GM23338 (cell line): Measurements from ENCODE around the gene TBC1D10B. TPM values are rescaled to one million over a fixed set of nuclear protein-coding genes. Genes with fewer than 3 reads are reported as not detected.

Source experiments
- ATAC-seq: fragments of 200-7000 bp; cut with Tn5 transposase; 3 replicates; pipeline ENCODE4 v1.9.1; 2020
- DNase-seq: peaks from one replicate; pipeline ENCODE4 v3.0.0-alpha.2; 2015; ENCODE audit warnings: low spot score
- H2AFZ ChIP-seq: fragments of 200-600 bp; sonication (generic); 2 replicates; pipeline ENCODE4 v1.8.0; 2016; ENCODE audit warnings: antibody characterized with exemption, mild to moderate bottlenecking, moderate library complexity
- H3F3A ChIP-seq: fragments of 200-600 bp; sonication (generic); replicated peaks from 2 replicates; pipeline ENCODE4 v1.8.0; 2017; ENCODE audit warnings: antibody characterized with exemption, mixed run types, low read depth
- H3K27ac ChIP-seq: fragments of 200-600 bp; sonication (generic); 2 replicates; pipeline ENCODE4 v1.6.1; 2016; ENCODE audit warnings: low read depth
- H3K27me3 ChIP-seq: fragments of 200-600 bp; sonication (generic); 2 replicates; pipeline ENCODE4 v1.8.0; 2016; ENCODE audit warnings: mild to moderate bottlenecking, mixed run types, moderate library complexity; ENCODE audit not compliant: insufficient read depth
- H3K36me3 ChIP-seq: fragments of 200-600 bp; sonication (generic); 2 replicates; pipeline ENCODE4 v1.8.0; 2016; ENCODE audit warnings: mild to moderate bottlenecking; ENCODE audit not compliant: insufficient read depth
- H3K4me1 ChIP-seq: fragments of 200-600 bp; sonication (generic); 2 replicates; pipeline ENCODE4 v1.8.0; 2016; ENCODE audit warnings: mild to moderate bottlenecking, moderate library complexity; ENCODE audit not compliant: insufficient read depth
- H3K4me2 ChIP-seq: fragments of 200-600 bp; sonication (generic); 2 replicates; pipeline ENCODE4 v1.7.1; 2017; ENCODE audit warnings: mixed run types
- H3K4me3 ChIP-seq: fragments of 200-600 bp; sonication (generic); 2 replicates; pipeline ENCODE4 v1.6.1; 2016; ENCODE audit warnings: mixed run types
- H3K79me2 ChIP-seq: fragments of 200-600 bp; sonication (generic); replicated peaks from 2 replicates; pipeline ENCODE4 v1.8.0; 2017; ENCODE audit warnings: mild to moderate bottlenecking; ENCODE audit not compliant: insufficient read depth
- H3K9me2 ChIP-seq: fragments of 200-600 bp; sonication (generic); 2 replicates; pipeline ENCODE4 v1.8.0; 2017; ENCODE audit not compliant: insufficient read depth
- H4K20me1 ChIP-seq: fragments of 200-600 bp; sonication (generic); replicated peaks from 2 replicates; pipeline ENCODE4 v1.8.0; 2017; ENCODE audit warnings: mild to moderate bottlenecking; ENCODE audit not compliant: insufficient read depth
- H3K27ac Mint-ChIP-seq: 2 replicates; pipeline ENCODE4 v1.8.0; 2020; ENCODE audit warnings: inconsistent platforms, mild to moderate bottlenecking, moderate library complexity, mixed read lengths
- H3K27me3 Mint-ChIP-seq: 3 replicates; pipeline ENCODE4 v1.8.0; 2022; ENCODE audit warnings: low read depth, mild to moderate bottlenecking, moderate library complexity, mixed read lengths, inconsistent platforms; ENCODE audit not compliant: insufficient read depth, poor library complexity
- H3K36me3 Mint-ChIP-seq: 3 replicates; pipeline ENCODE4 v1.8.0; 2021; ENCODE audit warnings: low read depth, mild to moderate bottlenecking, inconsistent platforms, moderate library complexity, mixed read lengths
- H3K4me1 Mint-ChIP-seq: 3 replicates; pipeline ENCODE4 v1.8.0; 2020; ENCODE audit warnings: mild to moderate bottlenecking, inconsistent platforms, mixed read lengths
- H3K4me3 Mint-ChIP-seq: 3 replicates; pipeline ENCODE4 v1.8.0; 2021; ENCODE audit warnings: moderate library complexity, mild to moderate bottlenecking, inconsistent platforms, mixed read lengths
- H3K9me3 Mint-ChIP-seq: 3 replicates; pipeline ENCODE4 v1.8.0; 2020; ENCODE audit warnings: moderate library complexity, mild to moderate bottlenecking, inconsistent platforms, mixed read lengths
- CREB1 ChIP-seq: fragments of 250-450 bp; sonication (Bioruptor Pico); IDR thresholded peaks from 2 replicates; pipeline ENCODE4 v1.5.0; 2020; ENCODE audit warnings: low read depth, mild to moderate bottlenecking, moderate library complexity
- EZH2 ChIP-seq: fragments of 200-600 bp; sonication (generic); IDR thresholded peaks from one replicate; pipeline ENCODE4 v1.8.0; 2017; ENCODE audit warnings: antibody characterized with exemption, mild to moderate bottlenecking, low read depth; ENCODE audit not compliant: unreplicated experiment
- EZH2phosphoT487 ChIP-seq: fragments of 200-600 bp; sonication (generic); IDR thresholded peaks from one replicate; pipeline ENCODE4 v1.8.1; 2018; ENCODE audit warnings: antibody characterized with exemption; ENCODE audit not compliant: unreplicated experiment
- JUNB ChIP-seq: IDR thresholded peaks from one replicate; pipeline ENCODE4 v1.6.1; 2016; ENCODE audit warnings: antibody characterized with exemption; ENCODE audit not compliant: unreplicated experiment
- NANOG ChIP-seq: IDR thresholded peaks from 2 replicates; pipeline ENCODE4 v1.6.1; 2016; ENCODE audit warnings: antibody characterized with exemption, borderline replicate concordance
- POLR2AphosphoS5 ChIP-seq: IDR thresholded peaks from 2 replicates; pipeline ENCODE4 v1.6.1; 2016; ENCODE audit warnings: antibody characterized with exemption, low read depth
- STAT1 ChIP-seq: IDR thresholded peaks from one replicate; pipeline ENCODE4 v1.6.1; 2016; ENCODE audit warnings: antibody characterized with exemption; ENCODE audit not compliant: unreplicated experiment
- ZNF114 ChIP-seq: fragments of 250-450 bp; sonication (Bioruptor Pico); IDR thresholded peaks from 2 replicates; pipeline ENCODE4 v1.5.0; 2020; ENCODE audit warnings: mild to moderate bottlenecking, moderate library complexity
- ZNF331 ChIP-seq: fragments of 250-450 bp; sonication (Bioruptor Pico); IDR thresholded peaks from 2 replicates; pipeline ENCODE4 v1.5.0; 2020; ENCODE audit warnings: low read depth, mild to moderate bottlenecking, moderate library complexity
- polyA plus RNA-seq: library from polyadenylated mRNA; unstranded; fragments of >200 nt; fragmentation: Nextera tagmentation; extraction: Ambion mirVana; gene quantifications from 2 replicates; pipeline ENCODE4 v1.2.1, GENCODE V29; 2016
- total RNA-seq: library from RNA; depleted of rRNA; stranded (reverse); fragments of >200 nt; shearing (Covaris generic); gene quantifications from 2 replicates; pipeline ENCODE4 v1.2.3, GENCODE V29; 2014
- TF ChIP-seq, protein P1 (sequence below): IDR thresholded peaks from 2 replicates; pipeline ENCODE4 v1.6.1; 2016; ENCODE audit warnings: antibody characterized with exemption
- TF ChIP-seq, protein P2 (sequence below): fragments of 250-450 bp; sonication (Bioruptor Pico); IDR thresholded peaks from 2 replicates; pipeline ENCODE4 v1.5.0; 2020; ENCODE audit warnings: mild to moderate bottlenecking, moderate library complexity
- TF ChIP-seq, protein P3 (sequence below), 2 experiments: fragments of 200-600 bp in 1 of 2; sonication (generic) in 1 of 2; conservative IDR thresholded peaks; 2 replicates each; pipeline versions ENCODE4 v1.5.1 to v1.6.1; 2016 to 2017; ENCODE audit warnings: antibody characterized with exemption in 2 of 2, low read depth in 2 of 2, mild to moderate bottlenecking in 2 of 2, moderate library complexity in 1 of 2
- TF ChIP-seq, protein P4 (sequence below): IDR thresholded peaks from one replicate; pipeline ENCODE4 v1.6.1; 2018; ENCODE audit warnings: antibody characterized with exemption; ENCODE audit not compliant: unreplicated experiment

The TBC1D10B gene
- total and polyA plus RNA-seq, 2 experiments from 2014 or later, result 13.3 to 30.8 TPM

DNA sequence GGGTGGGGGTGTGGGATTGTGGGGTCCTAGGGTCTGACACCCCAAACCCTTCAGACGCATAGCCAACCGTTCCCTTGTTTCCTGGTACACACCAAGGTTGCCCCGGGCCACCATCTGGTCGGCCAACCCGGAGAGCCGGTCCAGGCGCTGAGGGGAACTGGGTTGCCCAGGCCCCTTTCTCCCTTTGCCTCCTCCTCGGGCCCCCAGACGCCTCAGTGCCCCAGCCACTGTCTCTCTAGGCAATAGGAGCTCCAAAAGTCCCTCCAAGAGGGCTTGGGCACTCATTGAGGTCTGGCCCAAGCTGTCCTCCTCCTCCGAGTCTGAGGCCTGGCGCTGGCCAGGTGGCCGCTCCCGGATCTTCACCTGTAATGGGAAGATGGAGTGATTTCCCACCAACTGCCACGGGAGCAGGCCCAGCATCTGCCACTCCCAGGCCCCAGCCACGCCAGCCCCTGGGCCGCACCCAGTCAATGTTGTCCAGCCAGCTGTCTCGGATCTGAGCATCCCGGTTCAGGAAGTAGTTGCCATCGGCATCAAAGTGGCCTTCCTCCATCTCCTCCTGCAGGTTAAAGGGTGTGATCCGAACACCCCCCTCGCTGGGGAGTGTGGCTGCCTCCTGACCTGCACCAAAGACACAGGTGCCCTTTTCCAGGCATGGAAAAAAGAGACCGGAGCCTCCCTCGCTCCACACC is 16.7 kb downstream of the TBC1D10B start:
- no peak overlapping the region for H3K27ac ChIP-seq

More for the DNA sequence above, 16.7 kb downstream of the TBC1D10B start:
- H3K4me1 Mint-ChIP-seq, result peaks cover 21% of the 10 kb centered on the region
- 0 out of 2 replicates have a peak, but pooled peaks cover 12% of the 10 kb centered on the region for H3F3A ChIP-seq
- no peak overlapping the region for H2AFZ ChIP-seq
- TF ChIP-seq ZNF331 (no peak), JUNB (no peak), CREB1 (CRISPR knock-in tag) (no peak), NANOG (no peak), EZH2phosphoT487 (no peak), ZNF114 (CRISPR knock-in tag) (no peak), POLR2AphosphoS5 (no peak), EZH2 (no peak), STAT1 (no peak)
- TF ChIP-seq, protein P1, sequence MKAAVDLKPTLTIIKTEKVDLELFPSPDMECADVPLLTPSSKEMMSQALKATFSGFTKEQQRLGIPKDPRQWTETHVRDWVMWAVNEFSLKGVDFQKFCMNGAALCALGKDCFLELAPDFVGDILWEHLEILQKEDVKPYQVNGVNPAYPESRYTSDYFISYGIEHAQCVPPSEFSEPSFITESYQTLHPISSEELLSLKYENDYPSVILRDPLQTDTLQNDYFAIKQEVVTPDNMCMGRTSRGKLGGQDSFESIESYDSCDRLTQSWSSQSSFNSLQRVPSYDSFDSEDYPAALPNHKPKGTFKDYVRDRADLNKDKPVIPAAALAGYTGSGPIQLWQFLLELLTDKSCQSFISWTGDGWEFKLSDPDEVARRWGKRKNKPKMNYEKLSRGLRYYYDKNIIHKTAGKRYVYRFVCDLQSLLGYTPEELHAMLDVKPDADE, result no peak
- TF ChIP-seq, protein P2, sequence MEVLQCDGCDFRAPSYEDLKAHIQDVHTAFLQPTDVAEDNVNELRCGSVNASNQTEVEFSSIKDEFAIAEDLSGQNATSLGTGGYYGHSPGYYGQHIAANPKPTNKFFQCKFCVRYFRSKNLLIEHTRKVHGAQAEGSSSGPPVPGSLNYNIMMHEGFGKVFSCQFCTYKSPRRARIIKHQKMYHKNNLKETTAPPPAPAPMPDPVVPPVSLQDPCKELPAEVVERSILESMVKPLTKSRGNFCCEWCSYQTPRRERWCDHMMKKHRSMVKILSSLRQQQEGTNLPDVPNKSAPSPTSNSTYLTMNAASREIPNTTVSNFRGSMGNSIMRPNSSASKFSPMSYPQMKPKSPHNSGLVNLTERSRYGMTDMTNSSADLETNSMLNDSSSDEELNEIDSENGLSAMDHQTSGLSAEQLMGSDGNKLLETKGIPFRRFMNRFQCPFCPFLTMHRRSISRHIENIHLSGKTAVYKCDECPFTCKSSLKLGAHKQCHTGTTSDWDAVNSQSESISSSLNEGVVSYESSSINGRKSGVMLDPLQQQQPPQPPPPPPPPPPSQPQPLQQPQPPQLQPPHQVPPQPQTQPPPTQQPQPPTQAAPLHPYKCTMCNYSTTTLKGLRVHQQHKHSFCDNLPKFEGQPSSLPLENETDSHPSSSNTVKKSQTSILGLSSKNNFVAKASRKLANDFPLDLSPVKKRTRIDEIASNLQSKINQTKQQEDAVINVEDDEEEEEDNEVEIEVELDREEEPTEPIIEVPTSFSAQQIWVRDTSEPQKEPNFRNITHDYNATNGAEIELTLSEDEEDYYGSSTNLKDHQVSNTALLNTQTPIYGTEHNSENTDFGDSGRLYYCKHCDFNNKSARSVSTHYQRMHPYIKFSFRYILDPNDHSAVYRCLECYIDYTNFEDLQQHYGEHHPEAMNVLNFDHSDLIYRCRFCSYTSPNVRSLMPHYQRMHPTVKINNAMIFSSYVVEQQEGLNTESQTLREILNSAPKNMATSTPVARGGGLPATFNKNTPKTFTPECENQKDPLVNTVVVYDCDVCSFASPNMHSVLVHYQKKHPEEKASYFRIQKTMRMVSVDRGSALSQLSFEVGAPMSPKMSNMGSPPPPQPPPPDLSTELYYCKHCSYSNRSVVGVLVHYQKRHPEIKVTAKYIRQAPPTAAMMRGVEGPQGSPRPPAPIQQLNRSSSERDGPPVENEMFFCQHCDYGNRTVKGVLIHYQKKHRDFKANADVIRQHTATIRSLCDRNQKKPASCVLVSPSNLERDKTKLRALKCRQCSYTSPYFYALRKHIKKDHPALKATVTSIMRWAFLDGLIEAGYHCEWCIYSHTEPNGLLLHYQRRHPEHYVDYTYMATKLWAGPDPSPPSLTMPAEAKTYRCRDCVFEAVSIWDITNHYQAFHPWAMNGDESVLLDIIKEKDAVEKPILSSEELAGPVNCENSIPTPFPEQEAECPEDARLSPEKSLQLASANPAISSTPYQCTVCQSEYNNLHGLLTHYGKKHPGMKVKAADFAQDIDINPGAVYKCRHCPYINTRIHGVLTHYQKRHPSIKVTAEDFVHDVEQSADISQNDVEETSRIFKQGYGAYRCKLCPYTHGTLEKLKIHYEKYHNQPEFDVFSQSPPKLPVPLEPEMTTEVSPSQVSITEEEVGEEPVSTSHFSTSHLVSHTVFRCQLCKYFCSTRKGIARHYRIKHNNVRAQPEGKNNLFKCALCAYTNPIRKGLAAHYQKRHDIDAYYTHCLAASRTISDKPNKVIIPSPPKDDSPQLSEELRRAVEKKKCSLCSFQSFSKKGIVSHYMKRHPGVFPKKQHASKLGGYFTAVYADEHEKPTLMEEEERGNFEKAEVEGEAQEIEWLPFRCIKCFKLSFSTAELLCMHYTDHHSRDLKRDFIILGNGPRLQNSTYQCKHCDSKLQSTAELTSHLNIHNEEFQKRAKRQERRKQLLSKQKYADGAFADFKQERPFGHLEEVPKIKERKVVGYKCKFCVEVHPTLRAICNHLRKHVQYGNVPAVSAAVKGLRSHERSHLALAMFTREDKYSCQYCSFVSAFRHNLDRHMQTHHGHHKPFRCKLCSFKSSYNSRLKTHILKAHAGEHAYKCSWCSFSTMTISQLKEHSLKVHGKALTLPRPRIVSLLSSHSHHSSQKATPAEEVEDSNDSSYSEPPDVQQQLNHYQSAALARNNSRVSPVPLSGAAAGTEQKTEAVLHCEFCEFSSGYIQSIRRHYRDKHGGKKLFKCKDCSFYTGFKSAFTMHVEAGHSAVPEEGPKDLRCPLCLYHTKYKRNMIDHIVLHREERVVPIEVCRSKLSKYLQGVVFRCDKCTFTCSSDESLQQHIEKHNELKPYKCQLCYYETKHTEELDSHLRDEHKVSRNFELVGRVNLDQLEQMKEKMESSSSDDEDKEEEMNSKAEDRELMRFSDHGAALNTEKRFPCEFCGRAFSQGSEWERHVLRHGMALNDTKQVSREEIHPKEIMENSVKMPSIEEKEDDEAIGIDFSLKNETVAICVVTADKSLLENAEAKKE (CRISPR knock-in tag), result no peak
- TF ChIP-seq, protein P3, sequence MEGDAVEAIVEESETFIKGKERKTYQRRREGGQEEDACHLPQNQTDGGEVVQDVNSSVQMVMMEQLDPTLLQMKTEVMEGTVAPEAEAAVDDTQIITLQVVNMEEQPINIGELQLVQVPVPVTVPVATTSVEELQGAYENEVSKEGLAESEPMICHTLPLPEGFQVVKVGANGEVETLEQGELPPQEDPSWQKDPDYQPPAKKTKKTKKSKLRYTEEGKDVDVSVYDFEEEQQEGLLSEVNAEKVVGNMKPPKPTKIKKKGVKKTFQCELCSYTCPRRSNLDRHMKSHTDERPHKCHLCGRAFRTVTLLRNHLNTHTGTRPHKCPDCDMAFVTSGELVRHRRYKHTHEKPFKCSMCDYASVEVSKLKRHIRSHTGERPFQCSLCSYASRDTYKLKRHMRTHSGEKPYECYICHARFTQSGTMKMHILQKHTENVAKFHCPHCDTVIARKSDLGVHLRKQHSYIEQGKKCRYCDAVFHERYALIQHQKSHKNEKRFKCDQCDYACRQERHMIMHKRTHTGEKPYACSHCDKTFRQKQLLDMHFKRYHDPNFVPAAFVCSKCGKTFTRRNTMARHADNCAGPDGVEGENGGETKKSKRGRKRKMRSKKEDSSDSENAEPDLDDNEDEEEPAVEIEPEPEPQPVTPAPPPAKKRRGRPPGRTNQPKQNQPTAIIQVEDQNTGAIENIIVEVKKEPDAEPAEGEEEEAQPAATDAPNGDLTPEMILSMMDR (conservative IDR thresholded peaks at IDR 0.05; ENCODE audit: low read depth in 2 of 2), result no peak
- TF ChIP-seq, protein P4, sequence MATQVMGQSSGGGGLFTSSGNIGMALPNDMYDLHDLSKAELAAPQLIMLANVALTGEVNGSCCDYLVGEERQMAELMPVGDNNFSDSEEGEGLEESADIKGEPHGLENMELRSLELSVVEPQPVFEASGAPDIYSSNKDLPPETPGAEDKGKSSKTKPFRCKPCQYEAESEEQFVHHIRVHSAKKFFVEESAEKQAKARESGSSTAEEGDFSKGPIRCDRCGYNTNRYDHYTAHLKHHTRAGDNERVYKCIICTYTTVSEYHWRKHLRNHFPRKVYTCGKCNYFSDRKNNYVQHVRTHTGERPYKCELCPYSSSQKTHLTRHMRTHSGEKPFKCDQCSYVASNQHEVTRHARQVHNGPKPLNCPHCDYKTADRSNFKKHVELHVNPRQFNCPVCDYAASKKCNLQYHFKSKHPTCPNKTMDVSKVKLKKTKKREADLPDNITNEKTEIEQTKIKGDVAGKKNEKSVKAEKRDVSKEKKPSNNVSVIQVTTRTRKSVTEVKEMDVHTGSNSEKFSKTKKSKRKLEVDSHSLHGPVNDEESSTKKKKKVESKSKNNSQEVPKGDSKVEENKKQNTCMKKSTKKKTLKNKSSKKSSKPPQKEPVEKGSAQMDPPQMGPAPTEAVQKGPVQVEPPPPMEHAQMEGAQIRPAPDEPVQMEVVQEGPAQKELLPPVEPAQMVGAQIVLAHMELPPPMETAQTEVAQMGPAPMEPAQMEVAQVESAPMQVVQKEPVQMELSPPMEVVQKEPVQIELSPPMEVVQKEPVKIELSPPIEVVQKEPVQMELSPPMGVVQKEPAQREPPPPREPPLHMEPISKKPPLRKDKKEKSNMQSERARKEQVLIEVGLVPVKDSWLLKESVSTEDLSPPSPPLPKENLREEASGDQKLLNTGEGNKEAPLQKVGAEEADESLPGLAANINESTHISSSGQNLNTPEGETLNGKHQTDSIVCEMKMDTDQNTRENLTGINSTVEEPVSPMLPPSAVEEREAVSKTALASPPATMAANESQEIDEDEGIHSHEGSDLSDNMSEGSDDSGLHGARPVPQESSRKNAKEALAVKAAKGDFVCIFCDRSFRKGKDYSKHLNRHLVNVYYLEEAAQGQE, result no peak
- H3K4me3 ChIP-seq, result peak overlapping the region; percentile 100
- no peak overlapping the region for H3K27ac Mint-ChIP-seq
- H3K4me2 ChIP-seq, result peak overlapping the region; percentile 100
- peaks cover 19% of the 10 kb centered on the region for H3K27me3 Mint-ChIP-seq
- H3K36me3 Mint-ChIP-seq, result peaks cover 63% of the 10 kb centered on the region
- H3K9me3 Mint-ChIP-seq, result peaks cover 4% of the 10 kb centered on the region; the same call in 2 of the 3 replicates
- DNase-seq (no peak), ATAC-seq (no peak)
- no peaks in the 10 kb centered on the region for H3K9me2 ChIP-seq
- H3K79me2 ChIP-seq, result peaks cover 16% of the 10 kb centered on the region
- H3K4me3 Mint-ChIP-seq, result peak overlapping the region; percentile 96
- peaks cover 7% of the 10 kb centered on the region; the same call in 1 of the 2 replicates for H3K36me3 ChIP-seq
- no peaks in the 10 kb centered on the region for H3K27me3 ChIP-seq
- no peaks in the 10 kb centered on the region for H4K20me1 ChIP-seq
- H3K4me1 ChIP-seq, result peaks cover 3% of the 10 kb centered on the region; the same call in 1 of the 2 replicates
